Stimulated activated CD8-positive, alpha-beta memory T cell treated with anti-CD3 and anti-CD28 coated beads, Interleukin-15, amount 100 ng/mL, for 1 hour (primary cell): ENCODE results near the gene RNF4.

Experiments used
- DNase-seq: peaks from one replicate; pipeline ENCODE4 v3.0.0-alpha.2; 2020; ENCODE audit warnings: low read depth

Gene RNF4

GRCh38 chr4:2437475-2438215 is 31.3 kb upstream of the RNF4 start:
- DNase-seq = no peak

GRCh38 chr4:2438822-2439718 is 29.8 kb upstream of the RNF4 start:
- DNase-seq = no peak

DNA sequence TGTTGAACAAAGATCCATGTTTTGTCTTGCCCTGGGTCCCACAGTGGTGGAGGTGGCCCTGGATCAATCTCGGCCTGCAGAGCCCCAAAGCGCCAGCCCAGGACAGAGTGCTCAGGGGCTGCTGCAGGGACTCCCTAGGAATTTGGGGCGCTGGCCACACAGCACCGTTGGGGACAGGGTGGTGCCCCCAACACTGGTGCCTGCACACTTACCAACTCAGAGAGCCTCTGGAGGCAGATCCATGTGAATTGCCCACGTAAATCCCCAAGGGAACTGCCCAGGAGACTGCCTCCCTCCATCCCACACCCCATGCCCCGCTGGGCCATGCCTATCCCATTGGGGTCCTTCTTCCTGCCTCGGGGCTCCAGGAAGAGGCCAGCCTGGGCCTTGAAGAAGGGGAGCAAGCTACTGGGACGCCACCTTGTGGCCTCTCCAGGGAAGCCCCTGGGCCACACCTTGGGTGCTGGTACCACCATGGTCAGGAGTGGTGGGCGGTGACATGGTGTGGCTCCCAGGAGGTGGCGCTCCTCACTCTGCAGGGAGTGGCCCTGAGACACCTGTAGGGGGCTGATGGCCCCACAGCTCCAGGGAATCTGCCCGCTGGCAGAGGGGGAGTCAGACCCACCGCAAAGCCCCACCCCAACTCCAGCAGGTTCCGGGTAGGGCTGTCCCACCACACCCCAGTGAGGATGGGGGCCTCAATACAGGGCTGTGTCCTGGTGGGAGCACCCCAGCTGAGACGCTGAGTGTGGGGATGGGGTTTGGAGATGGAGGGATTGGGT is 27.3 kb upstream of the RNF4 start:
- peak; percentile 42 for DNase-seq

- DNase-seq = no peak
Observed at GRCh38 chr4:2442175-2442993, 26.5 kb upstream of the RNF4 start.

- DNase-seq = no peak
Observed at GRCh38 chr4:2443061-2443730, 25.7 kb upstream of the RNF4 start.

DNA sequence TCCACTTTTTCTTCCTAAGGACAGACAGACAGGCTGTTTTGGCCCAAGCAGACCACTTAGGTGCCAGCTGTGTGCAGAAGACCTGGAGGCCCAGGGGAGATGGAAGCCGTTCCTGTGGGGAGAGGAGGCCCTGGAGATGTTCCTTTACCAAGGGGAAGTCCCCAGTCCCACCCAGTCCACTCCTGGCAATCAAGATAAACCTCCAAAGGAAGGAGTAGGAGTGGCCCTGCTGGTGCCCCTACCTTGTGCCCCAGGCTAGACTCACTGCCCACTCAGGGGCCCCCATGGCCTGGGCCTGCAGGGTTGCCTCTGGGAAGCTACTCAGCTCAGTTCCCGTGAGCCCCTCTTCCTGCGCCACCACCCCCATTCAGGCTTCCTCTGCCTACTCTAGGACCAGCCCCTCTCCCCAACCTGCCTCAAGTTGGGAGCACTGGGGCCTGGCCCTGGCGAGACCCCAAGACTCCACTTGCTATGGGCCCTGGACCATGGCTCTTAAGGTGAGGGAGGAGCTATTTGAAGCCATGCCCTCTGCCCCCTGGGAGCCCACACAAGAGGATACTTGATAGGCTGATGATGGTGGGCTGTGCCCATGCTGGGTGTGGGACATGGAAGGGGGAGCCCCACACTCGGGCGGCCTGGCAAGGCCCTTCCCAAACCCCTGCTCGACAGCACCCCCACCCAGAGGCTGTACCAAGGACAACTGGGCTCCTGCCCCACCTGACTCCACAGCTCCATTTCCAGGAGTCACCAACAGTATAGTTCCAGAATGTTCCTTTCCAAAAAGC is 24.8 kb upstream of the RNF4 start:
- DNase-seq = no peak

GRCh38 chr4:2445130-2445529 is 23.8 kb upstream of the RNF4 start:
- DNase-seq = no peak

GRCh38 chr4:2445571-2445970 is 23.3 kb upstream of the RNF4 start:
- DNase-seq = no peak

- DNase-seq = no peak
Observed at GRCh38 chr4:2446656-2447564, 22.0 kb upstream of the RNF4 start.

- DNase-seq = no peak
Observed at GRCh38 chr4:2448589-2448988, 20.3 kb upstream of the RNF4 start.

GRCh38 chr4:2449051-2449450 is 19.9 kb upstream of the RNF4 start:
- no peak for DNase-seq

DNA sequence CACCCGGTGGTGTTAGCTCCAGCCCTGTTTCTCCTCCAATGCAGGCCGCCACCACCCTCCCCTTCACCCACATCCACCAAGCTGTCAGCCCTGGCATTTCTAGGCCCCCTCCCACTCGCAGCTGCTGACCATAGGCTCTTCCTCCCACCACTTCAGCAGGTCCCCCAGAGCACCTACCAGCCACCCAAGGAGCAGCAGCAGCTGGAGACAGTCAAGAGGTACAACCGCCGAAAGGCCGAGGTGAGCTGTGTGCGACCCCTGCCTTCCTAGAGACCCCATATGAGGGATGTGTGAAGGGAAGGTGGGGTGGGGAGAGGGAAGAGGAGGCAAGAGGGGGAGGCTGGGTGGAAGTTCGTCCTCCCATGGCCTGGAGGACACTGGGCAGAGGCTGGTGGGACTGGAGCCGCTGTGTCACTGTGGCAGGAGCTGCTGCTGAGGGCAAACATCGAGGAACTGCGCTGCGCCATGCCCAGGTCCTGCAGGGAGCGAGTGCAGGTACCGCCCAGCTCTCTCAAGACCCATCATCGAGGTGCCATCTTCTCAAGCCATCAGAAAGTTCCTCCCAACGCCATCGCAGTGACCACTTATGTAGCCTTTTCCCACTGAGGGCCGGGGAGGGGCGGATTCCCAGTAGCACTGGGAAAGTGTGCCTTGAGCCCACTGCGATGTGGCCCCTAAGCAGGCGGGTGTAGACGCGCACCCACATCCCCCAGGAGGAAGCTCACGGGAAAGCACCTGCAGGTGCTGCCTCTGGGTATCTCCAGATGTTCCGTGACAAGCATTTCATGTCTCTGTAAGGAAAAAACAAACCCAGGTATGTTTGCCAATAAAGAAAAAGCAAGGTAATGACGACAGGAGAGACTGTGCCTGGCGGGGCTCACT is 19.2 kb upstream of the RNF4 start:
- DNase-seq = no peak

DNA sequence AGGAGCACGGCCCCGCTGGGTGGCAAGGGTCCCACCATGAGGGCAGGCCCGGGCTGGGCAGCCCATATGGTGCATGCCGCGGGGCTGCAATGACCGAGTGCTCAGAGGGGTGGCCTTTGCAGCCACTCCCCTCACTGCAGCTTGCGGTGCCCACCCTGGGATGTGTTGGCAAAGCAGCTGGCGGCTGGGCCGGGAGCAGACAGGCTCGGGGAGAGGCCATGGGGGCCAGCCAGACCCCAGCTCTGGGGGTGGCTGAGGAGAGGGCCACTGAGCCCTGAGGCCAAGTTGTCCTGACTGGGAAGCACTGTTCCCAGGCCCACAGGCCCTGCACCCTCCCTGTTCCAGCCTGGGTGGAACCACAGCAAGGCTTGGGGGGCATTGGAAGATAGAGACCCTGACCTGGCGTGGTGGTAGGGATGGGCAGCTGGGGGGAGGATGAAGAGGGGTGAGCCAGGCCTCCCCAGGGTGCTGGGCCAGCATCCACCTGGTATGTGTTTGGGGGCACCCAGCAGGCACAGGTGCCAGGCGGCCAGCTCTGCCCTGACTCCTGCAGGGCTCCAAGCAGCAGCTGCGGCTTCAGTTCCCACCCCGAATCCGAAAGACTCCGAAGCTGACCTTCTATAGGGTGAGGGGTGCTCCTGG is 18.4 kb upstream of the RNF4 start:
- DNase-seq = no peak

DNA sequence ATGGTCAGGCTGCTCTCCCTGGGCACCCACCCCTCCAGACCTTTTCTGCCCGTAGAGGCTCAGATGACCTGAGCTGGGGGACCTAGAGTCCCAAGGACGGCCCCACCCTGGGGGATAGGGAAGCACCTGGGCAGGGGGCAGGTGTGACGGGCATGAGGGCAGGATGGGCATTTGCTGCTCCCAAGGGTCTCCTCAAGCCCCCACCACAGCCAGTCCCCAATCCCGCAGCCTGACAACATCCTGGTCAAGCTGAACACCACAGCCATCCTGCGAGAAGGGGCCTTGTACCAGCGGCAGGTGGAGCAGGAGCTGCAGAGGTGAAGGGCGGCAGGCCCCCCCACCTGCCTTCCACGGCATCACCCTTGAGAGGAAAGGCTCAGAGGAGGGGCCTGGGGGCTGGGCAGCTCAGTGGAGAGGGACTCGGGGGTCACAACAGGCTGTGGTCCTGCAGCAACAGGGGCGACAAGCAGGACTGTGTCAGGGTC is 17.8 kb upstream of the RNF4 start:
- no peak for DNase-seq

DNA sequence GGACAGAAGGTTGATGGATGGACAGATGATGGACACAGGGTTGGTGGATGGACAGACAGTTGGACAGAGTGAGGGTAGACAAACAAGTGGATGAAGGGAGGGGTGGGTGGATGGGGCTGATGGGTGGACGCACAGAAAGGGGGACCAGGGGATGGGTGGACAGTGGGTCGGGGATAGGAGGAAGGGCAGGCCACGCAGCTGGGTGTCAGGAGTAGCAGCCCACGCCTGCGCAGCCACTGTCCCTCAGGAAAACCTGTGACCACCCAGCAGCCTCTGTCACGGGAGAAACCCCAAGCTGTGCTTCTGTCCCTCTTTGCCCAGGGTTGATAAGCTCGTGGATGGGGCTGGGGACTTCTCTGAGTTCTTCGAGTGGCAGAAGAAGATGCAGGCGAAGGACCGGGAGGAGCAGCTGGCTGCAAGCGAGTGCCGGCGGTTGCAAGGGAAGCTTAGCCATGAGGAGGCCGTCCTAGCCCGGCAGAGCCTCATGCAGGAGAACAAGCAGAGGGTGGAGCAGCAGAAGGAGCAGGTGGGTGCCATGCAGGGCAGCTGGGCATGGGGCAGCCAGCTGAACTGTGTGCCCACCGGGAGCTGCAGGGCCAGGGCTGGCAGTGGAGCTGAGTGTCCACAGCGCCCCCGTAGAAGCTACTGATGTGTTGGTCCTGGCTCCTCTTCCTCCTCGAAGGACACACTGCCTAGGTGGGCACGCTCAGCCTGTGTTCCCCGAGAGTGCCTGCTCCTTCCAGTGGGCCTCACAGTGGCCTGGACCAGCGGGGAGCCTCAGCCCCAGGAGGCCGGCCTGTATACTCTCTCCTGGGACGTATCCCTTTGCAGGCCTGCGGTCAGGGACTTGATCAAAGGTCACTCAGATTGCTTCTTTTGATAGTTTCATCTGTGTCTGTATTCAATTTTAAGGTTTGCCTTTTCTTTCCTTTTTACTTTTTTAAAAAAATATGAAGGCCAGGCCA is 16.8 kb upstream of the RNF4 start:
- no peak for DNase-seq
